Muscle layer of colon (tissue), 2 donors: ENCODE results near the gene MYO9B.
"Not testable (repeated sequence)": the region's sequence is repeated elsewhere in the genome, so short reads cannot be mapped to it uniquely, and the experiment has no call there.

ENCODE experiments used
- H3K27ac ChIP-seq: one replicate; pipeline ENCODE4 v1.7.0; 2013; ENCODE audit warnings: low read depth, mild to moderate bottlenecking, low read length, moderate library complexity
- H3K27me3 ChIP-seq, 2 donors: one replicate each; pipeline ENCODE4 v1.7.0; 2013; ENCODE audit warnings: low read length in 2 of 2, mild to moderate bottlenecking in 2 of 2; ENCODE audit not compliant: insufficient read depth in 2 of 2, control insufficient read depth in 1 of 2
- H3K36me3 ChIP-seq: one replicate; pipeline ENCODE4 v1.7.0; 2013; ENCODE audit warnings: mild to moderate bottlenecking, low read length; ENCODE audit not compliant: insufficient read depth
- H3K4me1 ChIP-seq: one replicate; pipeline ENCODE4 v1.7.0; 2013; ENCODE audit warnings: mild to moderate bottlenecking, low read length; ENCODE audit not compliant: insufficient read depth
- H3K4me3 ChIP-seq, 2 donors: one replicate each; pipeline ENCODE4 v1.7.0; 2013; ENCODE audit warnings: low read length in 2 of 2, low read depth in 1 of 2, mild to moderate bottlenecking in 1 of 2, moderate library complexity in 1 of 2
- H3K9ac ChIP-seq: one replicate; pipeline ENCODE4 v1.7.0; 2013; ENCODE audit warnings: low read length
- H3K9me3 ChIP-seq: one replicate; pipeline ENCODE4 v1.7.0; 2013; ENCODE audit warnings: mild to moderate bottlenecking, low read length
- donor health status: abdominal sarcoma.
- donor health status: Adenocarcinoma of cecum.

Gene MYO9B

DNA sequence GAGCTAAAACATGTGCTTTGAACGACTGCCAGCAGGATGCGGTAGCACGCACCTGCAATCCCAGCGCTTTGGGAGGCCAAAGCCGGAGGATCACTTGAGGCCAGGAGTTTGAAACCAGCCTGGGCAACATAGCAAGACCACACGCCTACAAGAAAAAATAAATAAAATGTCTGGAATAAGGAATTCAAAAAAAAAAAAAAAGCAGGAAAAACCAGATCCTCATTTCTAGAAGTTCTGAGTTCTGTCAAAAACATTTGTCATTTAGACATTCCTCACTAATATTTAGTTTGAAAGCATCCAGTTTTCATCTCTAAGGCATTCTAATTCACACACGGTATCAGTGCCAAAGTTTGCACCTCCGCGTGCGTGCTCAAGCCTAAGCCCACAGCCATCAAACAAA lies 102.7 kb downstream of the MYO9B start:
- H3K9ac ChIP-seq = no peak overlapping the region
- H3K9me3 ChIP-seq = no peaks in the 10 kb centered on the region
- no peak overlapping the region for H3K4me3 ChIP-seq
- H3K27me3 ChIP-seq = no peaks in the 10 kb centered on the region
- H3K27ac ChIP-seq = no peak overlapping the region
- H3K36me3 ChIP-seq = peaks cover 28% of the 10 kb centered on the region
- H3K4me1 ChIP-seq = no peaks in the 10 kb centered on the region

DNA sequence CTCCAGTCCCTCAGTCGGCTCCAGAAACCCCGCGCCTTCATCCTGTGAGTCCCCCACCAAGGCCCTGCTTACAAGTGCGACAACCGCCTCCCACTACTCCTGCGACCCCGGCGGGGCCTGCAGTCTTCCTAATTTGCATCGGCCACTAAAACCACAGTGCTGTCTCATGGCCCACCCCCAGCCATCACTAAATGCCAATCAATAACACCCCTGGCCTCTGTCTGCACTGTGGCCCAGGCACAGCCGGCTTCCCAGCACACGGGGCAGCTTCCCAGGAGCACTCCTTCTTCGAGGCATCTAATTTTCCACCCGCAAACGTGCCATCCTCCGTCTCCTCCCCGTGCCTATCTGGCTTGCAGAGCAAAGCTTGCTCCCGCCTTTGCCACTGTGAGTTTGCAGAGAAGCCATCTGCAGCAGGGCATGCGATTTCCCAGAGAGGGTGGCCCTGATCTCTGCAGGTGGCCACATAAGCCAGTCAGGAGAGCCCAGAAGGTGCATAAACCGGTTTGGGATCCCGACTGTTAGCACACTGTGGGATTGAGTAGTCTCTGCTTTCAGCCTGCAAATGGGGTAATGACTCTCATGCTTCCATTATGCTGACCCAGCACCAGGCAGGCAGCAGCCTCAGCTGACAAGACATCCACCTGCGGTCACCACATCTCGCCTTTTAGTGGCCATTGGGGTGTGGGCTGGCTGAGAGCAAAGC lies 105.6 kb downstream of the MYO9B start:
- Histone ChIP-seq H3K36me3 (peaks cover 43% of the 10 kb centered on the region), H3K4me1 (no peaks in the 10 kb centered on the region), H3K27ac (no peak overlapping the region)

DNA sequence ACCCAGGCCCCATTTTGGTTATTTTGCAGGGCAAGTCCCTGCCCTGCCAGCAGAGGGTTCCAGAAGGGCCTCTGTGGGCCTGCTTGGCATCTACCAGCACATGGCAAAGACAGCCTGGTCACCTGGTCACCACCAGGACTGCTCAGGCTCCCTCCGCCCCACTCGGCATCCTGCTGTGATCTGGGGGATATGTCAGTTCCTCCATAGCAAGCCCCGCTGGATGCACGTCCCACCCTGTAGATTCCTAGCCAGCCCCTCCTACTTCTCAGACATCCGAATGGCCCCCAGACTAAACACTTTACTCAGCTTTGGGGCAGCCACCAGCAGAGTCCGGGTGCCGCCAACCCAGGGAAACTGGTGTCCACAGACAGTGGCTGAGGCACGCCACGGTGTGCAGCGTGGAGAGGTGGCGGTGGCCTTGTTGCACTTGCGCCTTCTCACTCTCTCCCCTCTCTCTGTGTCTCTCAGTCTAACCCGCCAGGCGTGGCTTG lies 107.7 kb downstream of the MYO9B start:
- Histone ChIP-seq H3K27ac (no peak overlapping the region), H3K9me3 (no peaks in the 10 kb centered on the region), H3K4me3 (no peak overlapping the region), H3K4me1 (no peaks in the 10 kb centered on the region), H3K36me3 (peaks cover 38% of the 10 kb centered on the region), H3K9ac (no peak overlapping the region), H3K27me3 (no peaks in the 10 kb centered on the region)

More for the DNA sequence above, 105.6 kb downstream of the MYO9B start:
- Histone ChIP-seq H3K9ac (no peak overlapping the region), H3K9me3 (no peaks in the 10 kb centered on the region), H3K4me3 (no peak overlapping the region), H3K27me3 (no peaks in the 10 kb centered on the region)

DNA sequence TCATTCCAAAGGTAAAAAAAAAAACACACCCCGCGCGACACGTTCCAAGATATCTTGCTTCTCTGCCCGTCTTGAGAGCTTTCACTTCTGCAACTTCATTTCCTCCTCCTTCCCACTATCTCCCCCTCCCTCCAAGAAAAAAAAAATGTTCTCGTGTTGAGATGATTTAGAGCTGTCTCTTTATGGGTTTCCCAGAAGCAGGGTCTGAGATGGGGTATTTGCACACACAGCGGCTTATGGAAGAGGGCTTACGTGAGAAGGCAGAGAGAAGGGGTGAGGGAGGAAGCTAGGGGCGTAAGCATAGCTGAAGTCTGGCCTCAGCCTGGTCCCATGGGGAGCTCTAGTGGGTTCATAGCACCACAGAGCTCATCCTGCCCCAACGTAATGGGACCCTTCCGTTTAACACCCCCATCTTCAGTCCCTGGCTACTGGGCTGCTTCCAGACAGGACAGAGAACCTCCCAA lies 108.3 kb downstream of the MYO9B start:
- no peak overlapping the region for H3K27ac ChIP-seq
- no peaks in the 10 kb centered on the region for H3K9me3 ChIP-seq
- H3K4me3 ChIP-seq = no peak overlapping the region
- H3K36me3 ChIP-seq = peaks cover 42% of the 10 kb centered on the region
- H3K27me3 ChIP-seq = no peaks in the 10 kb centered on the region
- H3K4me1 ChIP-seq = no peaks in the 10 kb centered on the region
- H3K9ac ChIP-seq = no peak overlapping the region

DNA sequence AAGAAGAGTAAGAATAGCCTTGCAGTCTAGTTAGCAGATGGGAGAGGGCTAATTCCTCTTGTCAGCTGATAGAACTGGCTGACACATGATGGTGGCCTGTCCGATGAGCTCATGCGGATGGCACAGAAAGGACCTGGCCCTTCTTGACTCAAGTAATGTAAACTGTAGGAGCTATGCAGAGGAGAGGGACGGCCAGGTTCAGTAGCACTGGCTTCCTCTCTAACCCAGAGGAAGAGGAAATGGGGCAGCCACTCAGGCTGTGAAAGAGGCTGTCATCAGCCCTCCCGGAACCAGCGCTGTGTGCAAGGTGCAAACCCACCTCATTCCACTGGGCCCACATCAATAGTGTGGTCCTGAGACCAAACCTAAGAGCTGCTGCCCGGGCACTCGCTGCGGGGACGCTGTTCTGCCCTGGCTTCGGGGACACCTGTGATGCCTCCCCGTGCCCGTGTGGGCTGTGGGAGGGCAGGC lies 108.8 kb downstream of the MYO9B start:
- H3K36me3 ChIP-seq = peaks cover 48% of the 10 kb centered on the region
- no peak overlapping the region for H3K9ac ChIP-seq
- no peaks in the 10 kb centered on the region for H3K27me3 ChIP-seq
- no peaks in the 10 kb centered on the region for H3K4me1 ChIP-seq
- no peak overlapping the region for H3K27ac ChIP-seq
- no peaks in the 10 kb centered on the region for H3K9me3 ChIP-seq
- H3K4me3 ChIP-seq = no peak overlapping the region

DNA sequence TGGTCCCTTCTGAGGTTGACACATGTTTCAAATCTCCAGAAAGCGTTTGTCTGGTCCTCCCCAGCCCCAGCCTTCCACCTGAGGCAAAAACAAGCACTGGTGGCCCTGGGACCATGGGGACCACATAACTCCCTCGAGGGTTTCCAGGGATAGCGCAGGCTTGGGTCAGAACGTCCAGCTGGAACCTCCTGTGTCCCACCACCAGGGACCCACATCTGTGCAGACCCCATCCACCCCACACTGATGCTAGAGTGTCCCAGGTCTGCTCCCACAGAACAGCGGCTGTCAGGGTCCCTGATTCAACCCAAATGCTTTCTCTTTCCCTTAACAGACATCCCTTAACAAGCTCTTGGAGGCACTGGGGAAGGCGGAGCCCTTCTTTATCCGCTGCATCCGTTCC lies 110.0 kb downstream of the MYO9B start:
- Histone ChIP-seq H3K27me3 (no peaks in the 10 kb centered on the region), H3K9ac (no peak overlapping the region), H3K4me1 (no peaks in the 10 kb centered on the region), H3K4me3 (no peak overlapping the region), H3K9me3 (no peaks in the 10 kb centered on the region), H3K36me3 (peaks cover 50% of the 10 kb centered on the region), H3K27ac (no peak overlapping the region)

DNA sequence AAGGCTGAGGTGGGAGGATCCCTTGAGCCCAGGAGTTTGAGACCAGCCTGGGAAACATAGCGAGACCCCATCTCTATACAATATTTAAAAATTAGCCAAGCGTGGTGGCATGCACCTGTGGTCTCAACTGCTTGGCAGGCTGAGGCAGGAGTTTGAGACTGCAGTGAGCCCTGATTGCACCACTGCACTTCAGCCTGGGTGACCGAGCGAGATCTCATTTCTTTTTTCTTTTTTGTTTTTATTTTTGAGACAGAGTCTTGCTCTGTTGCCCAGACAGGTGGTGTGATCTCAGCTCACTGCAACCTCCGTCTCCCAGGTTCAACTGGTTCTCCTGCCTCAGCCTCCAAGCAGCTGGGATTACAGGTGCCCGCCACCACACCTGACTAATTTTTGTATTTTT lies 116.2 kb downstream of the MYO9B start:
- not testable (repeated sequence) for H3K4me3 ChIP-seq, H3K4me1 ChIP-seq, H3K27ac ChIP-seq, H3K27me3 ChIP-seq, H3K9ac ChIP-seq, H3K9me3 ChIP-seq
- H3K36me3 ChIP-seq = peaks cover 55% of the 10 kb centered on the region

DNA sequence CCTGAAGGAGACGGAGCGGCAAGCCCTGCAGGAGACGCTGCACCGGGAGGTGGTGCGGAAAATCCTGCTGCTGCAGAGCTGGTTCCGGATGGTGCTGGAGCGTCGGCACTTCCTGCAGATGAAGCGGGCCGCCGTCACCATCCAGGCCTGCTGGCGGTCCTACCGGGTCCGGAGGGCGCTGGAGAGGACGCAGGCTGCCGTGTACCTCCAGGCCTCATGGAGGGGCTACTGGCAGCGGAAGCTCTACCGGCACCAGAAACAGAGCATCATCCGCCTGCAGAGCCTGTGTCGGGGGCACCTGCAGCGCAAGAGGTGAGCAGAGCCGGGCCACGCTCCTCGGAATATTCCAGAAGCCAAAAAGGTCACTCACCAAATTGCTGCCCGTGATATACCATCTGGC lies 117.2 kb downstream of the MYO9B start:
- H3K4me1 ChIP-seq = no peaks in the 10 kb centered on the region
- no peaks in the 10 kb centered on the region for H3K9me3 ChIP-seq
- H3K27me3 ChIP-seq = no peaks in the 10 kb centered on the region
- H3K27ac ChIP-seq = no peak overlapping the region
- H3K36me3 ChIP-seq = peaks cover 56% of the 10 kb centered on the region
- H3K4me3 ChIP-seq = no peak overlapping the region
- no peak overlapping the region for H3K9ac ChIP-seq

DNA sequence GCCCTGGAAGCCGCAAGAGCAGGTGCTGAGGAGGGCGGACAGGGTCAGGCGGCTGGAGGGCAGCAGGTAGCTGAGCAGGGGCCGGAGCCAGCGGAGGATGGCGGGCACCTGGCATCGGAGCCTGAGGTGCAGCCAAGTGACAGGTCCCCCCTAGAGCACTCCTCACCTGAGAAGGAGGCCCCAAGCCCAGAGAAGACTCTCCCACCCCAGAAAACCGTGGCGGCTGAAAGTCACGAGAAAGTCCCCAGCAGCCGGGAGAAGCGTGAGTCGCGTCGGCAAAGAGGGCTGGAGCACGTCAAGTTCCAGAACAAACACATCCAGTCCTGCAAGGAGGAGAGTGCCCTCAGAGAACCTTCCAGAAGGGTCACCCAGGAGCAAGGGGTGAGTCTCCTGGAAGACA lies 119.0 kb downstream of the MYO9B start:
- Histone ChIP-seq H3K36me3 (peaks cover 42% of the 10 kb centered on the region), H3K27ac (no peak overlapping the region), H3K9ac (no peak overlapping the region), H3K4me3 (no peak overlapping the region), H3K27me3 (no peaks in the 10 kb centered on the region), H3K4me1 (no peaks in the 10 kb centered on the region), H3K9me3 (no peaks in the 10 kb centered on the region)

DNA sequence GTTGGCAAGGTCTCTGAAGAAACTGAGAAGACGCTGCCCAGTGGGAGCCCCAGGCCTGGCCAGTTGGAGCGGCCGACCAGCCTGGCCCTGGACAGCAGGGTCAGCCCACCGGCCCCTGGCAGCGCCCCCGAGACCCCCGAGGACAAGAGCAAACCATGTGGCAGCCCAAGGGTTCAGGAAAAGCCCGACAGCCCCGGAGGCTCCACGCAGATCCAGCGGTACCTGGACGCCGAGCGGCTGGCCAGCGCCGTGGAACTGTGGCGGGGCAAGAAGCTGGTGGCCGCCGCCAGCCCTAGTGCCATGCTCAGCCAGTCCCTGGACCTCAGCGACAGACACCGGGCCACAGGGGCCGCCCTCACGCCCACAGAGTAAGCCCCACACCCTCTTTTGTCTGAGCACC lies 119.5 kb downstream of the MYO9B start:
- no peaks in the 10 kb centered on the region for H3K4me1 ChIP-seq
- H3K9me3 ChIP-seq = no peaks in the 10 kb centered on the region
- no peaks in the 10 kb centered on the region for H3K27me3 ChIP-seq
- no peak overlapping the region for H3K9ac ChIP-seq
- H3K27ac ChIP-seq = no peak overlapping the region
- no peak overlapping the region for H3K4me3 ChIP-seq
- H3K36me3 ChIP-seq = peaks cover 43% of the 10 kb centered on the region

DNA sequence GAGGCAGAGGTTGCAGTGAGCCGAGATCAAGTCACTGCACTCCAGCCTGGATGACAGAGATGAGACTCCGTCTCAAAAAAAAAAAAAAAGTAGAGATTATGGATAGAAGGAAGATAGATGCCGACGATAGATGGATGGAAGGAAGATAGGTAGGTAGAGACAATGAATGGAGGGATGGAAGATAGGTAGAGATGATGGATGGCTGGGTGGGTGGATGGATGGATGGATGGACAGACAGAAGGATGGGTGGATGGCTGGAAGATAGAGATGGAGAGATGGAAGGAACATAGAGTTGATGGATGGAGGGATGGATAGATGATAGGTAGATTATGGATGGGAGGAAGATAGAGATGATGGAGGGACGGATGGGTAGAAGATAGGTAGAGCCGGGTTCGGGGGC lies 121.0 kb downstream of the MYO9B start:
- peaks cover 48% of the 10 kb centered on the region for H3K36me3 ChIP-seq
- H3K27ac ChIP-seq = no peak overlapping the region
- no peak overlapping the region for H3K4me3 ChIP-seq

DNA sequence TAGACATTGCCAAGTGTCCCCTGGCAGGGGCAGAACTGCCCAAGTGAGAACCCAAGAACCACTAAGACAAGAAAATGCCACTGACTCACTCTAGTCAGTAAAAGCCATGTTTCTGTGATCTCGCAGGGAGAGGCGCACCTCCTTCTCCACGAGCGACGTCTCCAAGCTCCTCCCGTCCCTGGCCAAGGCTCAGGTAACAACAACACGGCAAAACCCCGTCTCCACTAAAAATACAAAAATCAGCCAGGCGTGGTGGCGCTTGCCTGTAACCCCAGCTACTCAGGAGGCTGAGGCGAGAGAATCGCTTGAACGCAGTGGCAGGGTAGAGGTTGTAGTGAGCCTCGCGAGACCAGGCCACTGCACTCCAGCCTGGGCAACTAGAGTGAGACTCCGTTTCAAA lies 122.1 kb downstream of the MYO9B start:
- no peak overlapping the region for H3K4me3 ChIP-seq
- no peaks in the 10 kb centered on the region for H3K4me1 ChIP-seq
- no peak overlapping the region for H3K9ac ChIP-seq
- H3K27ac ChIP-seq = no peak overlapping the region
- H3K36me3 ChIP-seq = peaks cover 57% of the 10 kb centered on the region
- H3K9me3 ChIP-seq = no peaks in the 10 kb centered on the region
- no peaks in the 10 kb centered on the region for H3K27me3 ChIP-seq

More for the DNA sequence above, 121.0 kb downstream of the MYO9B start:
- Histone ChIP-seq H3K27me3 (no peaks in the 10 kb centered on the region), H3K4me1 (no peaks in the 10 kb centered on the region), H3K9ac (no peak overlapping the region), H3K9me3 (no peaks in the 10 kb centered on the region)
